CD4-positive, alpha-beta T cell treated with Interleukin-17A for 4 hours (primary cell): ENCODE results near the gene TF.

Source experiments
- DNase-seq: peaks from one replicate; pipeline ENCODE4 v3.0.0-alpha.2; 2020; ENCODE audit warnings: mixed read lengths

TF gene

GRCh38 chr3:133747907-133748639 lies 1.9 kb downstream of the TF start:
- DNase-seq, result no peak

- DNase-seq, result no peak
Observed at GRCh38 chr3:133749427-133750258, 3.5 kb downstream of the TF start.

GRCh38 chr3:133750259-133750656 lies 4.1 kb downstream of the TF start:
- no peak for DNase-seq

GRCh38 chr3:133753107-133753778 lies 7.0 kb downstream of the TF start:
- no peak for DNase-seq

GRCh38 chr3:133753779-133754164 lies 7.6 kb downstream of the TF start:
- no peak for DNase-seq

- no peak for DNase-seq
Observed at GRCh38 chr3:133754455-133754854, 8.3 kb downstream of the TF start.

GRCh38 chr3:133754973-133755828 lies 9.0 kb downstream of the TF start:
- DNase-seq, result no peak

- DNase-seq, result no peak
Observed at GRCh38 chr3:133756716-133757694, 10.8 kb downstream of the TF start.

- DNase-seq, result no peak
Observed at GRCh38 chr3:133757701-133758567, 11.7 kb downstream of the TF start.

GRCh38 chr3:133758568-133758928 lies 12.4 kb downstream of the TF start:
- DNase-seq, result no peak

GRCh38 chr3:133758964-133759739 lies 13.0 kb downstream of the TF start:
- DNase-seq, result no peak

GRCh38 chr3:133759740-133760305 lies 13.6 kb downstream of the TF start:
- DNase-seq, result no peak

GRCh38 chr3:133760916-133761315 lies 14.7 kb downstream of the TF start:
- no peak for DNase-seq

GRCh38 chr3:133761605-133762484 lies 15.7 kb downstream of the TF start:
- DNase-seq, result no peak

- DNase-seq, result no peak
Observed at GRCh38 chr3:133762539-133762938, 16.3 kb downstream of the TF start.

GRCh38 chr3:133763797-133764683 lies 17.8 kb downstream of the TF start:
- DNase-seq, result no peak

GRCh38 chr3:133765256-133765655 lies 19.1 kb downstream of the TF start:
- DNase-seq, result no peak
